H9 (cell line): ENCODE measurements around the gene XDH. TPM values are rescaled to one million over a fixed set of nuclear protein-coding genes. Genes with fewer than 3 reads are reported as not detected.

Experiments used
- DNase-seq: peaks from one replicate; pipeline ENCODE4 v3.0.0-alpha.2; 2017
- H2AFZ ChIP-seq: one replicate; pipeline ENCODE4 v1.6.1; 2013; ENCODE audit warnings: mild to moderate bottlenecking, low read length, control low read depth, moderate library complexity
- H2AK5ac ChIP-seq: 2 replicates; pipeline ENCODE4 v1.6.1; 2013; ENCODE audit warnings: low read length, control low read depth, mixed read lengths; ENCODE audit not compliant: insufficient read length
- H2BK120ac ChIP-seq: one replicate; pipeline ENCODE4 v1.6.1; 2013; ENCODE audit warnings: low read depth, mild to moderate bottlenecking, low read length, control low read depth, inconsistent platforms; ENCODE audit not compliant: poor library complexity, severe bottlenecking
- H2BK12ac ChIP-seq: 2 replicates; pipeline ENCODE4 v1.6.1; 2013; ENCODE audit warnings: low read length, control low read depth, mixed read lengths, low read depth; ENCODE audit not compliant: insufficient read length
- H2BK15ac ChIP-seq: 2 replicates; pipeline ENCODE4 v1.6.1; 2013; ENCODE audit warnings: low read depth, low read length, control low read depth
- H2BK20ac ChIP-seq: one replicate; pipeline ENCODE4 v1.6.1; 2013; ENCODE audit warnings: low read depth, mild to moderate bottlenecking, low read length, control low read depth, inconsistent platforms; ENCODE audit not compliant: poor library complexity, severe bottlenecking
- H2BK5ac ChIP-seq: 2 replicates; pipeline ENCODE4 v1.6.1; 2013; ENCODE audit warnings: low read length, control low read depth, mixed read lengths; ENCODE audit not compliant: insufficient read length
- H3K14ac ChIP-seq: 2 replicates; pipeline ENCODE4 v1.6.1; 2013; ENCODE audit warnings: low read length, control low read depth; ENCODE audit not compliant: insufficient read depth
- H3K18ac ChIP-seq: 2 replicates; pipeline ENCODE4 v1.6.1; 2013; ENCODE audit warnings: low read depth, mild to moderate bottlenecking, mixed read lengths, low read length, control low read depth; ENCODE audit not compliant: insufficient read length
- H3K23ac ChIP-seq: 2 replicates; pipeline ENCODE4 v1.6.1; 2013; ENCODE audit warnings: low read length, control low read depth, mixed read lengths, low read depth; ENCODE audit not compliant: insufficient read length
- H3K23me2 ChIP-seq: 2 replicates; pipeline ENCODE4 v1.6.1; 2013; ENCODE audit warnings: low read depth, mild to moderate bottlenecking, mixed read lengths, low read length, control low read depth; ENCODE audit not compliant: insufficient read length, poor library complexity, severe bottlenecking
- H3K27ac ChIP-seq: 2 replicates; pipeline ENCODE4 v1.5.1; 2013; ENCODE audit warnings: low read length, control low read depth, mixed read lengths, low read depth; ENCODE audit not compliant: insufficient read length
- H3K27me3 ChIP-seq: 2 replicates; pipeline ENCODE4 v1.6.1; 2013; ENCODE audit warnings: low read length, control low read depth, inconsistent platforms; ENCODE audit not compliant: insufficient read depth
- H3K4ac ChIP-seq: 2 replicates; pipeline ENCODE4 v1.6.1; 2013; ENCODE audit warnings: low read depth, mild to moderate bottlenecking, control low read depth, inconsistent platforms, low read length, moderate library complexity
- H3K4me1 ChIP-seq: 2 replicates; pipeline ENCODE4 v1.6.1; 2013; ENCODE audit warnings: low read length, control low read depth, inconsistent platforms; ENCODE audit not compliant: insufficient read depth
- H3K4me2 ChIP-seq: 2 replicates; pipeline ENCODE4 v1.6.1; 2013; ENCODE audit warnings: low read length, control low read depth, mixed read lengths; ENCODE audit not compliant: insufficient read length, insufficient read depth
- H3K56ac ChIP-seq: 2 replicates; pipeline ENCODE4 v1.6.1; 2013; ENCODE audit warnings: low read depth, mild to moderate bottlenecking, mixed read lengths, low read length, control low read depth; ENCODE audit not compliant: insufficient read length
- H3K79me1 ChIP-seq: 2 replicates; pipeline ENCODE4 v1.6.1; 2013; ENCODE audit warnings: low read depth, mild to moderate bottlenecking, moderate library complexity, low read length, control low read depth, inconsistent platforms; ENCODE audit not compliant: insufficient read depth, poor library complexity, severe bottlenecking
- H3K79me2 ChIP-seq: 2 replicates; pipeline ENCODE4 v1.6.1; 2013; ENCODE audit warnings: low read length, control low read depth, inconsistent platforms; ENCODE audit not compliant: insufficient read depth
- H3K9ac ChIP-seq: 2 replicates; pipeline ENCODE4 v1.6.1; 2013; ENCODE audit warnings: low read length, control low read depth, mixed read lengths; ENCODE audit not compliant: insufficient read length; ENCODE audit errors: extremely low read depth
- H3K9me3 ChIP-seq: one replicate; pipeline ENCODE4 v1.6.1; 2013; ENCODE audit warnings: low read depth, low read length, inconsistent platforms; ENCODE audit not compliant: control insufficient read depth
- H3T11ph ChIP-seq: one replicate; pipeline ENCODE4 v1.6.1; 2013; ENCODE audit warnings: mild to moderate bottlenecking, low read length, control low read depth, inconsistent platforms
- H4K20me1 ChIP-seq: one replicate; pipeline ENCODE4 v1.6.1; 2013; ENCODE audit not compliant: control insufficient read depth, insufficient read length, insufficient read depth
- H4K5ac ChIP-seq: 2 replicates; pipeline ENCODE4 v1.6.1; 2013; ENCODE audit warnings: low read depth, mild to moderate bottlenecking, mixed read lengths, low read length, control low read depth; ENCODE audit not compliant: insufficient read length
- H4K8ac ChIP-seq: replicated peaks from 2 replicates; pipeline ENCODE4 v1.6.1; 2013; ENCODE audit warnings: low read length, control low read depth, mixed read lengths, low read depth; ENCODE audit not compliant: insufficient read length
- H4K91ac ChIP-seq: 2 replicates; pipeline ENCODE4 v1.6.1; 2013; ENCODE audit warnings: low read depth, mild to moderate bottlenecking, moderate library complexity, mixed read lengths, low read length, control low read depth; ENCODE audit not compliant: insufficient read length
- H3K27ac Mint-ChIP-seq, 3 experiments: 2 replicates in 2 of 3; 3 replicates in 1 of 3; pipeline ENCODE4 v1.8.0; 2020 to 2021; ENCODE audit warnings: mixed read lengths in 3 of 3, mild to moderate bottlenecking in 1 of 3, moderate library complexity in 1 of 3
- H3K27me3 Mint-ChIP-seq: 2 replicates; pipeline ENCODE4 v1.8.0; 2021; ENCODE audit warnings: low read depth, mild to moderate bottlenecking, moderate library complexity, mixed read lengths
- H3K36me3 Mint-ChIP-seq, 3 experiments: 2 replicates in 2 of 3; 3 replicates in 1 of 3; pipeline ENCODE4 v1.8.0; 2020 to 2021; ENCODE audit warnings: low read depth in 3 of 3, mixed read lengths in 3 of 3; ENCODE audit not compliant: insufficient read depth in 1 of 3
- H3K4me1 Mint-ChIP-seq, 2 experiments: 2 replicates each; pipeline ENCODE4 v1.8.0; 2020; ENCODE audit warnings: mixed read lengths in 2 of 2
- H3K4me3 Mint-ChIP-seq, 2 experiments: 2 replicates in 1 of 2; 3 replicates in 1 of 2; pipeline ENCODE4 v1.8.0; 2020 to 2021; ENCODE audit warnings: mild to moderate bottlenecking in 2 of 2, mixed read lengths in 2 of 2, moderate library complexity in 1 of 2
- H3K9me3 Mint-ChIP-seq, 2 experiments: 2 replicates in 1 of 2; 3 replicates in 1 of 2; pipeline ENCODE4 v1.8.0; 2020; ENCODE audit warnings: mild to moderate bottlenecking in 2 of 2, mixed read lengths in 2 of 2, moderate library complexity in 1 of 2
- WGBS: extraction: QIAGEN DNeasy Blood & Tissue Kit; methylation state at CpG from one replicate; pipeline ENCODE4 v1.1.7; 2013; ENCODE audit warnings: missing lambda C conversion rate, low lambda C conversion rate, mixed read lengths; ENCODE audit not compliant: insufficient read length; ENCODE audit errors: extremely low coverage; 5-methylcytosine and 5-hydroxymethylcytosine counted together
- total RNA-seq: library from RNA; stranded (reverse); gene quantifications from 2 replicates; pipeline ENCODE4 v1.2.1, GENCODE V29; 2021
- TF ChIP-seq, protein P1 (sequence below): fragments of 200-600 bp; sonication (generic); conservative IDR thresholded peaks from 3 replicates; pipeline ENCODE4 v1.8.0; 2021; ENCODE audit warnings: antibody characterized with exemption, mild to moderate bottlenecking

The XDH gene
- total RNA-seq, 1 experiment from 2014 or later = 1.4 TPM

- Histone ChIP-seq H2AK5ac (no peak overlapping the region), H2BK5ac (no peak overlapping the region), H4K20me1 (no peaks in the 10 kb centered on the region), H3K4ac (no peak overlapping the region), H3K23me2 (no peaks in the 10 kb centered on the region), H2BK20ac (no peak overlapping the region), H2AFZ (no peak overlapping the region), H3K23ac (no peak overlapping the region), H2BK15ac (no peak overlapping the region), H3K56ac (no peak overlapping the region), H3K4me1 (no peaks in the 10 kb centered on the region), H3T11ph (no peak overlapping the region), H4K91ac (no peak overlapping the region), H3K27me3 (no peaks in the 10 kb centered on the region), H3K14ac (no peak overlapping the region), H3K27ac (no peak overlapping the region), H3K4me2 (no peak overlapping the region), H2BK12ac (no peak overlapping the region), H3K79me1 (no peaks in the 10 kb centered on the region), H2BK120ac (no peak overlapping the region), H3K79me2 (no peaks in the 10 kb centered on the region), H3K9ac (no peak overlapping the region), H4K5ac (no peak overlapping the region), H3K9me3 (no peaks in the 10 kb centered on the region), H4K8ac (no peak overlapping the region), H3K18ac (no peak overlapping the region)
- no CpG with 5 or more reads among the region's 1 CpG for WGBS
- Mint-ChIP-seq H3K27ac (no peak overlapping the region), H3K4me1 (peaks cover 0 to 7% of the 10 kb centered on the region in 2 experiments; a peak in 1 of 4 replicates), H3K9me3 (peaks cover 8 to 19% of the 10 kb centered on the region in 2 experiments; a peak in 4 of 5 replicates), H3K27me3 (no peaks in the 10 kb centered on the region), H3K4me3 (no peak overlapping the region), H3K36me3 (peaks cover 8 to 11% (median 8%) of the 10 kb centered on the region in 3 experiments)
- no peak for DNase-seq
- TF ChIP-seq, protein P1, sequence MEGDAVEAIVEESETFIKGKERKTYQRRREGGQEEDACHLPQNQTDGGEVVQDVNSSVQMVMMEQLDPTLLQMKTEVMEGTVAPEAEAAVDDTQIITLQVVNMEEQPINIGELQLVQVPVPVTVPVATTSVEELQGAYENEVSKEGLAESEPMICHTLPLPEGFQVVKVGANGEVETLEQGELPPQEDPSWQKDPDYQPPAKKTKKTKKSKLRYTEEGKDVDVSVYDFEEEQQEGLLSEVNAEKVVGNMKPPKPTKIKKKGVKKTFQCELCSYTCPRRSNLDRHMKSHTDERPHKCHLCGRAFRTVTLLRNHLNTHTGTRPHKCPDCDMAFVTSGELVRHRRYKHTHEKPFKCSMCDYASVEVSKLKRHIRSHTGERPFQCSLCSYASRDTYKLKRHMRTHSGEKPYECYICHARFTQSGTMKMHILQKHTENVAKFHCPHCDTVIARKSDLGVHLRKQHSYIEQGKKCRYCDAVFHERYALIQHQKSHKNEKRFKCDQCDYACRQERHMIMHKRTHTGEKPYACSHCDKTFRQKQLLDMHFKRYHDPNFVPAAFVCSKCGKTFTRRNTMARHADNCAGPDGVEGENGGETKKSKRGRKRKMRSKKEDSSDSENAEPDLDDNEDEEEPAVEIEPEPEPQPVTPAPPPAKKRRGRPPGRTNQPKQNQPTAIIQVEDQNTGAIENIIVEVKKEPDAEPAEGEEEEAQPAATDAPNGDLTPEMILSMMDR = no peak
Measured at GRCh38 chr2:31420936-31421335, 6.4 kb upstream of the XDH start.
